Suppressor macrophage treated with lipopolysaccharide for 1 hour (primary cell): ENCODE results near the gene LYRM9.
"Not testable (repeated sequence)": the region's sequence is repeated elsewhere in the genome, so short reads cannot be mapped to it uniquely, and the experiment has no call there.

Experiments
- DNase-seq, 3 donors: peaks; one replicate each; pipeline ENCODE4 v3.0.0-alpha.2; 2020 to 2022

LYRM9 gene

DNA sequence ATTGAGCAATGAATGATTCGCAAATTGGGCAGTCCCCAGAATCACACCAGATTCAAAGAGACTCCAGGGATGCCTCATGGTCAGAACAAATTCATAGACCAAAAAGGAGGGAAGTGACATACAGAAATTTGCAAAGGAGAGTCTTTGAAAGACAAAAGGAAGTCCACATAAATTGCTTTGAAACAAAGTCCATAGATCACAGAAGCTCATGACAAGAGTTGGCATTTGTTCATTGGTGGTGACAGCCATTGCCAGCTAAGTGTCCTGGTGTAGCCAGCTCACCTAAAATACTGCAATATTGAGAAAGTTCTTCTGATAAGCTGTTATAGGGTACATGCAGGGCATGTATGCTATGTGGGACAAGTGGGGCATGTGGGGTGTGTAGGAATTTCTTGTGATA, 55.4 kb downstream of the LYRM9 start:
- not testable (repeated sequence) for DNase-seq

DNA sequence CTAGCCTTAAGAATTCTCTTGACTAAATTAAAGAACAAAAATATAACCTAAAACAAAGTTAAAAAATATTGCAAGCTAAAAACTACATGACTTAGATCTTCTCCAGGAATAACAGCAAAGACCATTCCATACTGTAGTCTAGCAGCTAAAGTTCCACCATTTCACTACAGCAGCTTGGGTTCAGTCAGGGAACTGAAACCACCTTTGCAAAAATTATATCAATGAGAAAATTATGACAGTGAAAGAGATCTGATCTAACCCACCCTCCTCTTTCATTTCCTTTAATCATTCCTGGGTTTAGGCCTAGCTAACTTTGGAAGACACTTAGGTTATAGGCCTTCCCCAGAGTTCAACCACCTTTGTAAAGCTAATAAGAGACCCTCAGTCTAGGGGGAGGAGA, 56.5 kb downstream of the LYRM9 start:
- no peak for DNase-seq

DNA sequence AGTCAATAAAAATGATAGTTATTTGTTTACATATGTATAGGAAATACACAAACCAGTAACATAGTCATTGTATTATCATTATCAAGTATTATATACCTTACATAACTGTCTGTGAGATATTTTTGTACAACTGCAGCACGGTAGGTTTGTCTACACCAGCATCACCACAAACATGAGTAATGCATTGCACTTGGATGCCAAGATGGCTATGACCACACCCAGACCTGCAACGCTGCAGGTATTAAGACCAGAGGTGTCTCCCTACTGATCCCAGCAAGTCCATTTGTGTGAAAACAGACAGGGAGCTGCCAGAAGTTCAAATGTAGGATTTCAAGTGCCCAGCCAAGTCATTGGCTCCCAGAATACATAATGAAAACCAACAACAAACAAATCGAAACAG, 58.6 kb downstream of the LYRM9 start:
- no peak for DNase-seq

DNA sequence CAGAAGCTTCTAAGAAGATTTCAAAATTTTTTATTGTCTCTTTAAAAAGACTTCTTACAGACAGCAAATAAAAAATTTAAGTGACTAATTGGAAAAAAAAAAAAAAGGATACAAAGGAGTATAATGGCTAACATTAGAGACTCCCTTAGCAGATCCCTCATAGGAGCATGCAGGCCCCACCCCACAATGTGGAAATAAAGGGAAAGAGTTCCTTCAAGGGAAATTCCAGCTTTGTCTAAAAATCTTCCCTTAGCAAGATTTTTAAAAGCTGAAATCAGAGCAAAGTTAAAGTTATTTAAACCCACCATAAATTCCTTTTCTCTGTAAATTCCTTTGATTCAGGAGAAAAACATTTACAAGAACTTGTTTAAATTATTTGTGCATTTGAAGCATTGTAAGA, 60.3 kb downstream of the LYRM9 start:
- peak; percentile 42 to 62 (median 48) for DNase-seq

DNA sequence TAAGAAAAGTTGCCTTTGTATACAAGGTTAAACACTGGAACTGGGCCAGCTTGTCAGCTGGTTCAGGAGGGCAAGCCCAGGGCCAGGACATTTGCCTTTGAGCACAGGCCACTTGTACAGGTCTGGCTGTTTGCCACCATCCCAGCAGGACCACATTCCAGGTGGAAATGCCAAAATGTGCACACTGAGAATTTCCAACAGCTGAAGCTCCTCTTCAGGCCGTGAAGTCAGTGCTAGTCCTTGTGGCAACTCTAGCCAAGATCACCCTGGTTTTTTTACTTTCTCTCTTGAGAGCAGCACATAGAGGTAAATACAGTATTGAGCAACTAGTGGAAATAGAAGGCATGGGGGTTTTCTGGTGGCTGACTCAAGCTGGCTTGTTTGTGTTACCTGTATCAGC, 63.3 kb downstream of the LYRM9 start:
- not testable (repeated sequence) for DNase-seq

DNA sequence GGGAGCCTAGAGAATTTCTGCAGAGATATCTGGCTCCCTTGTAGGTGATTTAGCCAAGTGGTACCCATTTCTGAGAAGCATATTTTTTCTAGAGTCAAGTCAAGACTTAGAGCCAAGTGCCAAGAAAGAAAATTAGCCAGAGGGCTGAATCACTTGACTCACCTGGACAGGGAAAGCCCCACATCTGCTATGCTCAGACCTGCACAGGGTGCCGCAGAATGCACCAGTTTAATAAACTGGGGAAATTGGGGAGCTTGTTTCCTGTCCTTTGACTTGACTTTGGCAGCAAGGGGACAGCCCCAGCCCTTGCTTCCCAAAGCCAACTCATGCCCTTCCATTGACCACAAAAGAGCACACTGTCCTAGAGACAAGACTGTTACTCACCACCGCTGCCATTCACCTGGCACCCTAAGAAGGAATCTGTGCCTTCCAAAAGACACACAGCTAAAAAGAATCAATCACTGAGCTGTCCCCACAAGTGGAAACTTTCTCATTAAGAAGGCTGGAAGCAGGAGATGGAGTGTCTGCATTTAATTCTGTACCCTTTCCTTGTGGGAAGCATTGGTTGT, 63.9 kb downstream of the LYRM9 start:
- DNase-seq, result not testable (repeated sequence)
